Dermis blood vessel endothelial cell (primary cell): ENCODE measurements around the gene OR8K5. TPM values are rescaled to one million over a fixed set of nuclear protein-coding genes. Genes with fewer than 3 reads are reported as not detected.
"Not testable (repeated sequence)": the region's sequence is repeated elsewhere in the genome, so short reads cannot be mapped to it uniquely, and the experiment has no call there.

ENCODE experiments used
- DNase-seq: peaks from one replicate; pipeline ENCODE4 v3.0.0; 2010
- total RNA-seq: library from RNA; depleted of rRNA; stranded (reverse); fragments of >200 nt; gene quantifications from 2 replicates; pipeline ENCODE4 v1.2.3, GENCODE V29; 2014

Gene OR8K5, protein sequence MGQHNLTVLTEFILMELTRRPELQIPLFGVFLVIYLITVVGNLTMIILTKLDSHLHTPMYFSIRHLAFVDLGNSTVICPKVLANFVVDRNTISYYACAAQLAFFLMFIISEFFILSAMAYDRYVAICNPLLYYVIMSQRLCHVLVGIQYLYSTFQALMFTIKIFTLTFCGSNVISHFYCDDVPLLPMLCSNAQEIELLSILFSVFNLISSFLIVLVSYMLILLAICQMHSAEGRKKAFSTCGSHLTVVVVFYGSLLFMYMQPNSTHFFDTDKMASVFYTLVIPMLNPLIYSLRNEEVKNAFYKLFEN
- total RNA-seq, result not detected in 2 replicates

- no peak for DNase-seq
These were observed at the start of gene OR8K5 for GRCh38 chr11:56160217-56160616. Gene OR8K5 (minus strand): TSS chr11:56160317. CDS start chr11:56160317, 0 bp downstream.

- DNase-seq, result no peak
These were observed 47.7 kb upstream of the OR8K5 start for GRCh38 chr11:56207790-56208189.

- DNase-seq, result no peak
These were observed 37.2 kb upstream of the OR8K5 start for GRCh38 chr11:56197367-56197766.

DNA sequence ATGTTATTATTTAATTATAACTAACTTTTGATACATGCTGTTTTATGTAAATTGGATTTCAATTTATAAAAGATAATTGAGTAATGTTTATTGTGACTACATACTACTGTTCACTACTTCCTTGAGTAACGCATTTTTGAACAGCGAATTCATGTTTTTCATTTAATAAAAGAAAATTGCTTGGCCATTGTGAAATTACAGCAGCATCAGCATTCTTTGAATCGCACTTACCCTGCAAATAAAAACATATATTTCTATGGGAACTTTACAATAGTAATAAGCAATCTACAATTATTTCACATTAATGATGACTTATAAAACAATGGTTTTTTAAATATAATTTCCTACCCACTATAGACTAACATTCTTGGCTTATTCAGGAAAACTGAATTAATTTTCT lies 36.6 kb upstream of the OR8K5 start:
- no peak for DNase-seq

- no peak for DNase-seq
These were observed 28.5 kb upstream of the OR8K5 start for GRCh38 chr11:56188602-56189001.

- DNase-seq, result no peak
These were observed 23.3 kb upstream of the OR8K5 start for GRCh38 chr11:56183459-56183858.

- DNase-seq, result no peak
These were observed 16.2 kb upstream of the OR8K5 start, which contains the start of gene OR5J2 for GRCh38 chr11:56176318-56176717. Gene OR5J2 (plus strand): TSS chr11:56176618. CDS start chr11:56176618, 0 bp downstream.

DNA sequence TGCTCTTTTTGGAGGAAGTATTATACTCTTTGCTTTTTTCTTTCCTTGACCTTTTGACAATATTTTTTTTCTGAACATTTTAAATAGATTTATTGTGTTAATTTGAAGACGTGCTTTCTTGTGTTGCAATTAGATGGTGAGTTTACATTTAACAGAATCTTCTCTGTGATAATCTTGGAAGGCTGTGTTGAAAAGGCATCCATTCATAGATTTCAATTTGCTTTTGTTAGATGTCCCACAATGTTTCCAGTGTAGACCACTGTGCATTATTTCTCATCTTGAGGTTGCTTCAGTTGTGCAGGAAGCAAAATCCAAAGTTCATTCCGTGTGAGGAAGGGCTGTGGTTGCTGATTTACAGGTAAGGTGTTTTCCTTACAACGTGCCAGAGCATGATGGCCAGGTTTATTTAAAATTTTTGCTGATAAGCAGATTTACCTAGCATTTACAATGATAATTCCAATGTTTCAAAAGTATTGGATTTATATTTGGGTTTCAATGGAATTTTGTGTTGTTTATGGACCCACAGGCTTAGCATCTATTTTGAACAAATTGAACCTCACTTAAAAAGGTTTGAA lies 12.2 kb upstream of the OR8K5 start:
- no peak for DNase-seq

GRCh38 chr11:56163804-56164203 lies 3.7 kb upstream of the OR8K5 start:
- no peak for DNase-seq

- no peak for DNase-seq
These were observed 7.8 kb downstream of the OR8K5 start for GRCh38 chr11:56152333-56152732.

- no peak for DNase-seq
These were observed 8.7 kb downstream of the OR8K5 start for GRCh38 chr11:56151376-56151775.

DNA sequence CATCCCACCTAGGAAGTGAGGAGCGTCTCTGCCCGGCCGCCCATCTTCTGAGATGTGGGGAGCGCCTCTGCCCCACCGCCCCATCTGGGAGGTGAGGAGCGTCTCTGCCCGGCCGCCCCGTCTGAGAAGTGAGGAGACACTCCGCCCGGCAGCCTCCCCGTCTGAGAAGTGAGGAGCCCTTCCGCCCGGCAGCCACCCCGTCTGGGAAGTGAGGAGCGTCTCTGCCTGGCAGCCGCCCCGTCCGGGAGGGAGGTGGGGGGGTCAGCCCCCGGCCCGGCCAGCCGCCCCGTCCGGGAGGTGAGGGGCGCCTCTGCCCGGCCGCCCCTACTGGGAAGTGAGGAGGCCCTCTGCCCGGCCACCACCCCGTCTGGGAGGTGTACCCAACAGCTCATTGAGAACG lies 16.4 kb downstream of the OR8K5 start:
- not testable (repeated sequence) for DNase-seq

- no peak for DNase-seq
These were observed 19.9 kb downstream of the OR8K5 start, which contains the start of gene OR8J3 for GRCh38 chr11:56140151-56140661. Gene OR8J3 (minus strand): TSS chr11:56140201. CDS start chr11:56137718, 2,483 bp downstream.

DNA sequence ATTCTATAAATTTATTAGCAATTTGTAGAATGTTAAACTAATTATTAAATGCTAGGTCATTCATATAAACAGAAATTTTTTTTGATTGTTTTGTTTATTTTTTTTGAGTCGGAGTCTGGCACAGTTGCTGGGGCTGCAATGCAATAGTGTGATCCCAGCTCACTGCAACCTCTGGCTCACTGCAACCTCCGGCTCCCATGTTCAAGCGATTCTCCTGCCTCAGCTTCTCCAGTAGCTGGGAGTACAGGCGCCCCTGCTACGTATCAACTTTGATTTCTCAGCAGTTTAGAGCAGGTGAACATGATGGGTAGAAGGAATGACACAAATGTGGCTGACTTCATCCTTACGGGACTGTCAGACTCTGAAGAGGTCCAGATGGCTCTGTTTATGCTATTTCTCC lies 38.0 kb downstream of the OR8K5 start, which contains the start of gene OR8H3:
TSS of gene OR8H3 (plus strand) at position 301 of the 400 bp plus-strand sequence. CDS start at position 301, 0 bp downstream.
- no peak for DNase-seq

Other genes with a start within 250 kb of the OR8K5 start
- not detected in 2 replicates for gene OR5W2, start 245.7 kb downstream of the OR8K5 start, total RNA-seq
- not detected in 2 replicates for gene OR5I1, start 223.9 kb downstream of the OR8K5 start, total RNA-seq
- gene OR10AG1, start 190.4 kb downstream of the OR8K5 start, total RNA-seq, result not detected in 2 replicates
- gene OR5F1, start 165.7 kb downstream of the OR8K5 start, total RNA-seq, result not detected in 2 replicates
- gene OR5AS1, start 132.7 kb downstream of the OR8K5 start, total RNA-seq, result not detected in 2 replicates
- not detected in 2 replicates for gene OR8I2, start 67.0 kb downstream of the OR8K5 start, total RNA-seq
- gene OR8H2, start 56.6 kb downstream of the OR8K5 start, total RNA-seq, result not detected in 2 replicates
- not detected in 2 replicates for gene OR8H3, start 37.9 kb downstream of the OR8K5 start, total RNA-seq
- not detected in 2 replicates for gene OR8J3, start 20.1 kb downstream of the OR8K5 start, total RNA-seq
- gene OR5J2, start 16.3 kb upstream of the OR8K5 start, total RNA-seq, result not detected in 2 replicates
- not detected in 2 replicates for gene OR5T2, start 73.9 kb upstream of the OR8K5 start, total RNA-seq
- not detected in 2 replicates for gene OR5T3, start 91.9 kb upstream of the OR8K5 start, total RNA-seq
- not detected in 2 replicates for gene OR5T1, start 113.8 kb upstream of the OR8K5 start, total RNA-seq
- gene OR8H1, start 131.9 kb upstream of the OR8K5 start, total RNA-seq, result not detected in 2 replicates
- gene OR8K3, start 154.8 kb upstream of the OR8K5 start, total RNA-seq, result not detected in 2 replicates
- not detected in 2 replicates for gene OR8K1, start 185.7 kb upstream of the OR8K5 start, total RNA-seq
- gene OR8J1, start 194.0 kb upstream of the OR8K5 start, total RNA-seq, result not detected in 2 replicates
- not detected in 2 replicates for gene OR8U1, start 215.3 kb upstream of the OR8K5 start, total RNA-seq